GM19324 (cell line): ENCODE data around the gene P3H1.

Experiments used
- ATAC-seq: cut with Tn5 transposase; IDR thresholded peaks from one replicate; pipeline ENCODE4 v1.9.1; 2021; ENCODE audit warnings: mild to moderate bottlenecking, moderate library complexity; ENCODE audit not compliant: unreplicated experiment, low FRiP score

P3H1 gene

DNA sequence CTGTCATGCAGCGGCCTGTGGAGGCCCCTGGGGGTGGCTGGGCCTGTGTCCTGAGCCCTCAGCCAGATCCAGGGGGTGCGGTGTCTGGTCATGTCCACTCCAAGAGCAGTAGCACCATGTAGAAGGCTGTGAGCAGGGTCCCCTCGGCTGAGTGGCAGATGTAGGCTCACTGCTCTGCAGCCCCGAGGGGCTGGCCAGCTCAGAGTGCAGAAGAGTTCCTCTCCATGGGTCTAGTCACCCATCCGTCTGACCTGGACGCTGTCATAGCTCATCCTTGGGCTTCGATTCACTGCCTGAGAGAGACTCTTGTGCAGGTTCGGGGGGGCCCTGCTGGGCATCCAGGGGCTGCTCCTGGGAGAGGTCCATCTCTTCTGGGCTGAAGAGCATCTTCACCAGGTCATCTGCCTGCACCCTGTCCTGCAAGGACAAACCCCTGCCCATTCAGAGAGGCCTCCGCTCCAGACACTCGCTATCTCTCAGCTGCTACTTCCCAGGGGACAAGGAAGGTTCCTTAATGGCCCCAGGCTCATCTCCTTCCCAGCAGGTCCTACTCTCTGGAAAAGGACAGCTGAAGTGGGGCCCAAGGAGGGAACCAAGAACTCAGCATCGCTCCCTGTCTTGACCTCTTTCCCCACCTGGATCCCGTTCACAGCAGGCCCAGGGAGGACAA is 20.3 kb downstream of the P3H1 start:
- ATAC-seq, result no peak

DNA sequence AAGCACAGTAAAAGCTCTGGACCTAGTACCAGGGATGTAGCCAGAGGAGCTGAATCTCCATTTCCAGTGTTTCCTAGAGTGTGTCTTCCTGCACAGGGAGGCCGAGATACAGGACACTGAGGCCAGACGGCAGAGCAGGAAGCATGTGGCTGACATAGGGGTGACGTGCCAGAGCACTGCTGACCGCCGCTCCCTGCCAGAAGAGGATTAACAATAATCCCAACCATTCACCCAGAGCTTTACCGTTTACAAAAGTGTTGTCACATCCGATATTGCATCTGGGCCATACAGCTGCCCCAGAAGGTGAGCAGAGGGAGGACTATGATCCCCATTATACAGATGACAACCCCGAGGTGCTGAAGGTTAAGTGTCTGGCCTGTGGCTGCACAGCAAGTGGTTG is 21.0 kb downstream of the P3H1 start:
- ATAC-seq, result no peak

DNA sequence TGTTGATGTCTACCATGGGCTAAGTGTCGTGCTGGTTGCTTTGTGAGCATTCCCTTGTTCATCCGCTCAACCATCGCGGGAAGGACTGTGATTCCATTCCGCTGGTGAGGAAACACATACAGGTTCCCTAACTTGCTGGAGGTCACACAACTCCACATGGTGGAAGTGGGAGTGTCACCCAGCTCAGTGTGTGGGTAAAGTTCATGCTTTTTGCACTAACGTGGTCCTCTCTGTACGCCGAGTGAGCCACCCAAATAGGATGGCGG is 22.7 kb downstream of the P3H1 start:
- no peak for ATAC-seq

DNA sequence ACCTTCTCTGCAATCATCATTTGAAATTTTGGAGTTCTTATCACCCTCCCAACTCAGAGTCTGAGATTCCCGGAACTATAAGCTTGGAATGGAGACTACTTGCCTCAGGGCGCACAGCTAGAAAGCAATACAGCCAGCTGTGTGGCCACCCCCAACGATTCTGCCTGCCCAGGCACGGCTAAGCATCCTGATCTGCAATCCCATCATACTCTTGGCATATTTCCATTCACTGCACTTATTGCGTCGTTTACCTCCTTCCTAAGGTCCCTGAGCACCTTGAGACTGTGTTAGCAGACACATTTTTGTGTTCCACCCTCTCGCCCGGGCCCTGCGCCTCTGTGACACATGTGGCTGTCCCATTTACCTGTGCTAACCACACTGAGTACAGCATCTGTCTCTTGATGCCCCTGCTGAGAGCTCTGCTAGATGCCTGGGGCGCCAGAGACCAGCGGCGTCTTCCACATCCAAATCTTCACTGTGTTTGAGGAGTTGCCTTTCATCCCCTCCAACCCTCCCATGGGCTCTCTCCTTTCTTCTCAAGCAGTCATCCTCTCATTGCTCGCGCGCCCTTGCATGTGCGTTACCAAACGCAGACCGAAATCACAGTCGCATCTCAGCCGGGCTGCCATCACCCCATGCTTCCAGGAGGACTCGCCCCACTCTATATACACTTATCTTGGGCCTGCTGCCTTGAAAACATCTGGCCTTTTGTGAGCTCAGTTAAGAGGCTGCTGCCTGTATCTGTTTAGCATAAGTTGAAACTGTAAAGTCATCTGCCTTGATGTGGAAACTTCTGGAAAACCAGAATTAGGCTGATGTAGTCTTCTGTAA is 23.3 kb downstream of the P3H1 start:
- ATAC-seq, result no peak

DNA sequence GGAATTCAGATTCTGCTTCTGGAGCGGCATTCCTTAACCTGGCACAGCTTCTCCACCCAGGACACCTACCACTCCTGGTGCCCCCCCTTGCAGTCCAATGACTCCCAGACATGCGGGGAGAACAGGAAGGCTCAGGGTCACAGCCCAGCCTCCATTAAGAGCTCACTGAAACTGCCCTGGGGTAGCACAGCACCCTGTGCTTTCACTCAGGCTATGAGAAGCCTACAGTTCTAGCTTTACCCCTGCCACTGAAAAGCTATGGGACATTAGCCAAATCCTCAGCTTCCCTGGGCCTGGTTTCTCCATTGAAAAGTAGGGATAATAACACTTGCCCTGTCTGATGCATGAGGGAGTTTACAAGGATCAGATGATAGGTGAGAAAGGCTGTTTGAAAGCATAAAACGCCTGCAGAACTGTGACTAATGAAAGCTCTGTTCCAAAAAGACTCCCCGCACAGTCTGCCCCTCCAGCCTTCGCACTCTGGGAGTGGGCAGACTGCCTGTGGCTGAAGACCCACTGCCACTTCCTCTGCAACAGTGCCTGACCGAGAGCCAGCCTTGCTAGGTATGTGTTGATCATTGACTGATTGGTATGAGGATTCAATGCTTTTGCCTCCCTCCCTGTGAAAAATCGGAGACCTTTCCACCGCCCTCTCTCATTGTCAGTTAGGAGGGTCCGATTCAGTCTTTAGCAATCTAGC is 24.1 kb downstream of the P3H1 start:
- no peak for ATAC-seq

DNA sequence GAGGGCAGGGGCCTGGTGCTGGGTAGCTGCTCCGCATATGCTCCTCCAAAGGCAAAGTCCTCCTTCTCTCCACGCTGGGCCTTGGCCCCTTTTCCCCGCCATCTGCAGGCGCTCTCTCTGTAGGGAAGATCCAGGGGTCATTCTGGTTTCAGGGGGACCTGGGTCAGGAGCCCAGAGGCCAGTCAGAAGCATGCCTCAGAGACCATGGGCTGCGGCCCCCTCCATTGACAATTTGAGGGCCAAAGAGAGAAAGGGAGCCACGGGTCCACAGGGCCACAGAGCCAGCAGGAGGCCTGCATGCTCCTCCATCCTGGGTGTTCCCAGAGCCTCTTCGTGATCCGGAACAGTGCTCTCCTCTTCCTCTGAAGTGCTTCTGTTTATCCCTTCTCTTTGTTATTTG is 24.7 kb downstream of the P3H1 start:
- ATAC-seq, result no peak

DNA sequence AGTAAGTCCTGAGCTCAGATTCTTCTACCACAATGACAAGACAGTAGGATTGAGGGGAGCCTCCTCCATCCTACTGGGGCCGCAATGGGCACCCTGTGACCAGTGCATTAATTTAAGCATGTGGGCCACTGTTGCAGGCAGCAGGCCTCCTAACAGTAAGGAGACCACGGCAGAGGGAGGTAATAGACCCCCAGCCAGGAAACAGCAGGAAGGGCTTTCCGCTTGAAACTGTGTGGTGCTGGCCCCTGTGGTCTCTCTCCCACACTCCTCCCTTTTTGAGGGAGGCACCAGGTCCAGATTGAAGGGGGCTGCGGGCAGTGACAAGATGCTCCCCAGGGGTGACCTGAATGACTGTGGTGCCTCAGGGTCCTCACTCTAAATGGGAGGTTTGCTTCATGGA is 25.1 kb downstream of the P3H1 start:
- no peak for ATAC-seq

DNA sequence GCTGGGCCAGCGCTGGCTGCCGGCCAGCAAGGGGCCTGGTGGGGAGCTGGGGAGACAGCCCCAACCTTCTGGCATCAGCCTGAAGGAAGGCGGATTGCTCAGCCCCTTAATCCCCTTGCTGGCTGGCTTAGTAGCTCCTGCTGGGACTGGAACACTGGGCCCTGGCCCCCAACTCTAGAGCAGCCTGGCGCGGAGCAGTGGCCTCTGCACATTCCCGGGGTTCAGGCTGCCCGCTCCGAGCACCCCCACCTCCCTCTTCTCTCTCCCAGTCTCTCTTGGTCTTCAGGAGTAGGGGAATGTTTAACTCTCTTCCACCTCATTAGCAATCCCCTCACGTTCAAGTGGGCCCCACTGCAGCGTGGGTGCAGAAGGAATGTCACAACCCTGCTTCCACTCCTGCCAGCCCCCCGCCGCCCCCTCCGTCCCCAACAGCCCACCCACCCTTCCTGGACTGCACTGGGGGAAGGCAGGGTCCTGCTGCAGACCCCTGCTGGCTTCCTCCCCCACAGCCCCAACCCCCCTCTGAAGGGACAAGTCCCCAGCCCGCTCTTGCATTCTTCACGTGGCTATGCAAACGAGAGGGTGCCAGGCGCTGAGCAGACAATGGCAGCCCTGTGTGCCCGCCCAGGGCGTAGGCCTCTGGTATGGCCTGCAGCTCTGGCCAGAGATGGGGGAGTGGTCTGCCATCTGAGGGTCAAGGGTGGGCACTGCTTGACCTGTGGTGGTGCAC is 25.8 kb downstream of the P3H1 start:
- no peak for ATAC-seq

DNA sequence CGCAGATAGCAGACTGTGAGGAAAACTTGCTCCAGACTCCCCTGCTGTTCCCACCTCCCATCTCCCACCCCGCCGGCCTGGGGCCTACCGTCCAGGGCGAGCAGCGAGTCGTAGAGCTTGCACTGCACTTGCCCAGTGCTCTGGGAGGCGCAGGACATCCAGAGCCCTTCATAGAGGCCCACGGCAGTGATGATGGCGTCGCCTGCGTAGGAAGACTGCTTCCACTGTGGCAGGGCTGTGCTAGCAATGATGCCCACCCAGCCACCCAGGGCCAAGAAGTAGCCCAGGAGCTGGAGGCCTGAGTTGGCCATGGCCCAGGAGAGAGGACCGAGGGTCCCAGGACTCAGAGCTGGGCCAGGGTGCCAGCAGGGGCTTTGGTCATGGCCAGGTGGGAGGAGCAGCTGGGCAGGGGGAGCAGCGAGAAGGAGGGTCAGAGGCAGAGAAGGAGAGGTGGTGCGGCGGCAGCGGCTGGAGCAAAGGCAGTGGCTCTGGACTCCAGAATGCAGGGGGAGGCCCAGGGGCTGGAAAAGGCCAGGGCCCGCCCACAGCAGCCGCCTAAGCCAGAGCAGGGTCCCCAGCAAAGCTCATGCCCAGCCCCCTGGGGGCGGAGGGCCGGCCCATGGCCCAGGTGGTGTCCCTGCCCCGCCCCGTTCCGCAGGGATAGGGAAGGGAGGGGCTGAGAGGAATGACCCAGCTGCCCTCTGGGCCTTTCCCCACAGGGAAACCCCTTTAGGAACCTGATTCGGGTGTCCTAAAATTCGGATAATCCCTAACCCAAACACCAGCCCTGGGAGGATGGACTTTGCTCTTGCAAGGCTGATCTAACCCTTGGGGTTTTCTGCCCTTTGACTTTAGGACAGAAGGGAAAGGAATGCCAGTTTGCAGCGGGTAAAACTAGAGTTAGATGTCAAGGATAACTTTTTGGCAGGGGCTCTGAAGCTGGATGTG is 26.8 kb downstream of the P3H1 start, which contains the start of gene CLDN19:
TSS of gene CLDN19 (minus strand) at position 484 of the 948 bp plus-strand sequence. CDS start at position 311, 173 bp downstream.
- no peak for ATAC-seq

DNA sequence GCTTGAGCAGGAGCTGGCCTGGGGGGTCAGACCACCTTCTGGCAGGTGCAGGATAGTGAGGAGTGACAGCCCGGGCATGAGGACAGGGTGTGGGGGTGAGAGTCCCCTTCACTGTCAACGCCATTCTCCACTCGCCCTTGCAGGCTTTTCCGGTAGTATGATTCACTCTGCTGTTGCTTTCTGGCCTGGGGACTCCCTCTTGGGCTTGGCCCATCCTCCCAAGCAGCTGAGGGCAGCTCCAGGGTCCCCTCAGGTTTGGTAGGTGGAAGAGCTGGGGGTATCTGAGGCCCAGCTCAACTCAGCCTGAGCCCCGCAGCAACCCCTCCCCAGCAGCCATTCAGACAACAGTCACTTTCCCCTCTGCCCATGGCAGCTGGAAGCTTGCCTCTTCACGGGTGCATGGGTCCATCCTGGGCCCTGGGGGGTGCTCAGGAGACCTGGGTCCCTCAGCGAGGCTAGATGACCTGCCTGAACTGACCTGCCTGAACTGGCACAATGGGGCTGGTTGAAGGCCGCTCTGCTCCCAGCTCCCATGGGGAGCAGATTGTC is 28.1 kb downstream of the P3H1 start:
- ATAC-seq, result no peak

DNA sequence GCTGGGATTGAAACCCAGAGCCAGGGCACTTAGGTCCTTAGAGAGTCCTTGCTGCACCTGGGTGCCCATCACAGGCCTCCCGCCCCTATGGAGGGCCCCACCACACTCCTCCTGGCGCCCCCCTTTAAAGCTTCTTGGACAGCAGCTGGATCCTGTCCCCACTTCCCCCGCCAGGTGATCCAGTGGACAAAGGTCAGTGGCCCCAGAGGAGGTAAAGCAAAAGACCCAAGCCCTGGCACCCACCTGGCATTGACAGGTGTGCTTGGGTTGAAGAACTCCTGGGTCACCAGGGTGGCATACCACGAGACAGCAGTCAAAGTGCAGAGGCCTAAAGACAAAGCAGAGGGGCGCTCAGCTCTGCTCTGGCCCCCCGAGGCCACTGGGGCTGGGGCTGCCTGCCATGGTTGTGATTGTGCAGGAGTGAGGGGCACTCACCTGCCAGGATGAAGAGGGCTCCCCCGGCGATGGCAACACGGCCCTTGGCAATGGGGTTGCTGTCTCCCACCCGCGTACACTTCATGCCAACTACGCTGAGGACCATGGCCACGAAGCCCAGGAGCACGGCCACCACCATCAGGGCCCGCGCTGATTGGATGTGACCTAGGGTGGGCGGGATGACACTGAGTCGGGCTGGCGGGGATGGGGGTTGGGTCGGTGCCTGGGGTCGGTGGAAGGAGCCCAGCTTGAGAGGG is 28.7 kb downstream of the P3H1 start:
- ATAC-seq, result no peak

DNA sequence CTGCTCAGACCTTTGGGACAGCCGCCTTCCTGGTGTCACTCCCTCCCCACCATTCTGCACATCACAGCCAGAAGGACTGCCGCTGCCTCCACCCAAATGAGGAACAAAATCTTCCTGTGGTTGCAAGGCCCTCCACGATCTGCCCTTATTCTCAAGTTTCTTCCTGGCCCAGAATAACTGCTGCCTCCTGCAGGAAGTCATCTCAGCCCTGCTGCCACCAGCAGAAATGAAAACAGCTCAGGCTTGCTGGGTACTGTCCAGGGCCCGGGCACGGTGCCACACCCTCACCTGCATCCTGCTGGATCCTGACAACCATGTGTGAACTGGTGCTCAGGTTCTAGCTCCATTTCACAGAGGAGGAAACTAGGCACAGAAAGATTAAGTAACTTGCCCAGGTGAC is 29.6 kb downstream of the P3H1 start:
- no peak for ATAC-seq

DNA sequence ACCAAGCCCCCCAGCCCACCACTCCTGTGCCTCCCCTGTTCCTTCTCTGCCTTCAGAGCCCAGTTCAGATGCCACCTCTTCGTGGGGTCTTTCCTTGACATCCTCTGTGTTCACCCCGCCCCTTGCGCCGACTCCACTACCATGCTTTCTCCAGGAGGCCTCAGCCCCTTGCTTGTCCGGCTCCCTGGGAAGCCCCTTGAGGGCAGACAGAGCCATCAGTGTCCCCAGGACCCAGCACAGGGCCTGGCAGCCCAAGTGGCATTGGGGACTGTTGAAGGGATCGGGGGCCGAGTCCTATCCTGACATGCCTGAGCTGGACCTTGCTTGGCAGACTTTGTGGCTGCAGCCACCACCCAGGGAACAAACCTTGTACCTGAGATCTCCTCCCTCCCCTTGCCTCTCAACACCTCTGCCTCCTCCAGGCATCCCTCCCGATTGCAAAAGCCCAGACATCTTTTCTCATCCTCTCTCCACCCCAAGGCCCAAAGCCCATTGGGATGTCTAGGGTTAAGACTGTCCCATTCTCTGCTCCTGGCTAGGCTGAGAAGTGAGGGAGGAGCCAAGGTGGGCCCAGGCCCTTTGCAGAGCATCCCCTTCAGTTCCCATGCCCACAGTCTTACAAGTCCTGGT is 30.1 kb downstream of the P3H1 start:
- no peak for ATAC-seq

DNA sequence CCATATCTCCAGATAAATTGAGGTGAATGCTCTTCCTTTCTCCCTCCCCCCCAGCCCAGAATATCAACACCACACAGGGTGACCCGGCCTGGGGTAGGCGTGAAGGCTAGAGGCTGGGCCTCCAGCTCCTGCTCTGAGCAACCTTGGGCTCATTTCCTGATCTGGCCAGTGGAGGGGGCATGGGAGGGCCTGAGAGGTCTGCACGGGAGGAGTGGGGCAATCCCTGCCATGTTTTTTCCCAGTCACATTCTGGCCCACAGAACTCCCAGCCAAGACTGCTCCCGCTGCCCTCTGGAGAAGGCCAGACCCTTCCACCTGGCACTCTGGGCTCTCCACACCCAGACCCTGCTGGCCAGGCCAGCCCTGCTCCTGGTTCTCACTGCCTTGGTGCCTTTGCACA is 30.7 kb downstream of the P3H1 start:
- ATAC-seq, result no peak

DNA sequence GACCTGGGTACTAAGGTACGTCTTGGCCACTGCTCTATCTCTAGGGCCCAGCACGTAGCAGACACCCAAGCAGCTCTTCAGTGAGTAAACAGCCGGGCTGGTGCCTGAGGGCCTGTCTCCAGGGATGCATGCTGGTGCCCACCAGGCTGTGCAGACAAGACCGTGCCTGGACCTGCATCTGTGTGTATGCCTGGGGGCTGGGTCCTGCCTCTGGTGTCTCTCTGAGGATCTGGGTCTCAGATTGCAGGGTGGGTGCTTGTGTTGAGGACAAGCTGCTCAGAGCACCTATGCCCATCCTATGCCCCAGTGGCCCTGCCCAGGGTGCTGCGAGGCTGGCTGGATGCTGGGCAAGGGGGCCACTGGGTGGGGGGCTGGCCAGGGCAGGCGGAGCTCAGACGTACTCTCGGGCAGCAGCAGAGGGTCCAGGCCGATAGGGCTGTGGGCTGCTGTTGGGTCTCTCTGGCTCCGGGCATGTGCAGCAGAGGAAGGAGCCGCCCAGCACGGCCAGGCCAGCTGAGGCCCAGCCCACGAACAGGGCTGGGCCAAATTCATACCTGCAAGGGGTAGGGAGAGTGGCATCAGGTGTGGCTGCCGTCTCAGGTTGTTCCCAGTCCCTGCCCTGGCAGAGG is 31.2 kb downstream of the P3H1 start:
- ATAC-seq, result no peak

DNA sequence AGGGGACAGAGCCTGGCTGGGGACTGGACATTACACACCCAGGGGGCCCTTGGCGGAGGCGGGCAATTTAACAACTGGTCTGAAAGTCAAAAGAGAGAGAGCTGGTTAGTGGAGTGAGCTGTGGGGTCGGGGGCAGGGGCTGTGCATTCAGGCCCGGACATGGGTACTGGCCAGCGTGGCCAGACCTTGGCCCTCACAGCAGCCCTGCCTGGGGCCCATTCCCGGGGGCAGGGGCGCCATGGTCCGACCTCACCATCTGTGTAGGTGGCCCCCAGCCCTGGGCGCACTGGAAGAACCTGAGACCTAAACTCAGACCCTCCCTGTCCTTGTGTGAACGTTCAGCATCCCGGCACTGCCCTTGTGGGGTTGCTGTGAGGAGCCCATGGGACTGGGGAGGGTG is 31.8 kb downstream of the P3H1 start:
- ATAC-seq, result no peak

DNA sequence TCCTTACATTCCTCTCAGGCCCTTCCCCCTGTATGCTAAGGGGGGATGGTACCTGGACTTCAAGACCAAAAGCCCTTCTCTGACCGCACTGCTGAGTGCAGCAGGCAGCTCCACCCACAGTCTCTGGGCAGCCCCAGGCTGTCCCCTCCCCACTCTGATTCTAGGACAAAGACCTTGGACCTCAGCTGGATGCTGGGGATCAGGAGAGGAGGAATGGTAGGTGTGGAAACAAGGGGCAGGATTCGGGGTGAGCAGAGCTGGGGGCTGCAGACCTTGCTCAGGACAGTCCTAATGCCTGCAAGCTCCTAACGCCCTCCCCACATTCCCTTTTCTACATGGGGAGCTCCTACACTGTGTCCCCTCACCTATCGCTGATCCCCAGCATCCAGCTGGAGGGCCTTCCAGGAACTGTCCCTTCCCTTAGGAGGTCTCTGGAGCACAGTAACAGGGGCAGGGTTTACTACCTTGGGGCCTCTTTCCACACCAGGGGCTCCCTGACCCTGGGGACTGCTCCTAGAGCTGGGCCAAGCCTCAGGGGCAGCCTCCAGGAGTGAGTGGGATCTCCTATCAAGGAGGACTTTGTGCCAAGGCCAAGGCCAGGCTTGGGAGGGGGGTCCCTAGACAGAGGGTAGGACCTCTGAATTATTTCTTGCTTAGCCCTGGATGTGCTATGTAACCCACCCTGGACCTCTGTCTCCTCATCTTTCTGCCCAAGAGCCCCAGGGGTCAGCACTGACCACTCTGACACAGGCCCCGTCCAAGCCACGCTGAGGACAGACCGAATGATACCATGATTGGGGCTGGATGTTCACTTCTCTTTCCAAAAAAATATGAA is 32.4 kb downstream of the P3H1 start:
- ATAC-seq, result no peak
